Type B pancreatic cell (in vitro differentiated cells): ENCODE measurements around the gene C9orf152. TPM values are rescaled to one million over a fixed set of nuclear protein-coding genes. Genes with fewer than 3 reads are reported as not detected.

Source experiments
- DNase-seq: peaks from one replicate; pipeline ENCODE4 v3.0.0; 2021; ENCODE audit warnings: mixed read lengths; ENCODE audit not compliant: unreplicated experiment; ENCODE audit errors: extremely low spot score
- H3K27ac Mint-ChIP-seq: 2 replicates; pipeline ENCODE4 v1.8.0; 2021; ENCODE audit warnings: mild to moderate bottlenecking, mixed read lengths
- H3K27me3 Mint-ChIP-seq: 2 replicates; pipeline ENCODE4 v1.8.0; 2021; ENCODE audit warnings: mixed read lengths
- H3K36me3 Mint-ChIP-seq: 2 replicates; pipeline ENCODE4 v1.8.0; 2021; ENCODE audit warnings: mixed read lengths
- H3K4me1 Mint-ChIP-seq: one replicate; pipeline ENCODE4 v1.8.0; 2021; ENCODE audit warnings: mixed read lengths; ENCODE audit not compliant: unreplicated experiment
- H3K4me3 Mint-ChIP-seq: 2 replicates; pipeline ENCODE4 v1.8.0; 2021; ENCODE audit warnings: mild to moderate bottlenecking, mixed read lengths
- H3K9me3 Mint-ChIP-seq: 2 replicates; pipeline ENCODE4 v1.8.0; 2021; ENCODE audit warnings: mixed read lengths
- total RNA-seq: library from RNA; stranded (reverse); gene quantifications from 2 replicates; pipeline ENCODE4 v1.2.1, GENCODE V29; 2021; ENCODE audit warnings: low replicate concordance
- TF ChIP-seq, protein P1 (sequence below): fragments of 200-600 bp; sonication (generic); conservative IDR thresholded peaks from 2 replicates; pipeline ENCODE4 v1.5.0; 2021; ENCODE audit warnings: antibody characterized with exemption, mild to moderate bottlenecking

The C9orf152 gene
- total RNA-seq, 1 donor from 2014 or later: 2.8 TPM

- Mint-ChIP-seq H3K27ac (no peak overlapping the region), H3K27me3 (no peaks in the 10 kb centered on the region), H3K4me1 (peaks cover 9% of the 10 kb centered on the region), H3K36me3 (no peaks in the 10 kb centered on the region), H3K4me3 (no peak overlapping the region), H3K9me3 (no peaks in the 10 kb centered on the region)
- DNase-seq: no peak
- TF ChIP-seq, protein P1, sequence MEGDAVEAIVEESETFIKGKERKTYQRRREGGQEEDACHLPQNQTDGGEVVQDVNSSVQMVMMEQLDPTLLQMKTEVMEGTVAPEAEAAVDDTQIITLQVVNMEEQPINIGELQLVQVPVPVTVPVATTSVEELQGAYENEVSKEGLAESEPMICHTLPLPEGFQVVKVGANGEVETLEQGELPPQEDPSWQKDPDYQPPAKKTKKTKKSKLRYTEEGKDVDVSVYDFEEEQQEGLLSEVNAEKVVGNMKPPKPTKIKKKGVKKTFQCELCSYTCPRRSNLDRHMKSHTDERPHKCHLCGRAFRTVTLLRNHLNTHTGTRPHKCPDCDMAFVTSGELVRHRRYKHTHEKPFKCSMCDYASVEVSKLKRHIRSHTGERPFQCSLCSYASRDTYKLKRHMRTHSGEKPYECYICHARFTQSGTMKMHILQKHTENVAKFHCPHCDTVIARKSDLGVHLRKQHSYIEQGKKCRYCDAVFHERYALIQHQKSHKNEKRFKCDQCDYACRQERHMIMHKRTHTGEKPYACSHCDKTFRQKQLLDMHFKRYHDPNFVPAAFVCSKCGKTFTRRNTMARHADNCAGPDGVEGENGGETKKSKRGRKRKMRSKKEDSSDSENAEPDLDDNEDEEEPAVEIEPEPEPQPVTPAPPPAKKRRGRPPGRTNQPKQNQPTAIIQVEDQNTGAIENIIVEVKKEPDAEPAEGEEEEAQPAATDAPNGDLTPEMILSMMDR: no peak
These were observed 22.2 kb downstream of the C9orf152 start for GRCh38 chr9:110185806-110186205.

DNA sequence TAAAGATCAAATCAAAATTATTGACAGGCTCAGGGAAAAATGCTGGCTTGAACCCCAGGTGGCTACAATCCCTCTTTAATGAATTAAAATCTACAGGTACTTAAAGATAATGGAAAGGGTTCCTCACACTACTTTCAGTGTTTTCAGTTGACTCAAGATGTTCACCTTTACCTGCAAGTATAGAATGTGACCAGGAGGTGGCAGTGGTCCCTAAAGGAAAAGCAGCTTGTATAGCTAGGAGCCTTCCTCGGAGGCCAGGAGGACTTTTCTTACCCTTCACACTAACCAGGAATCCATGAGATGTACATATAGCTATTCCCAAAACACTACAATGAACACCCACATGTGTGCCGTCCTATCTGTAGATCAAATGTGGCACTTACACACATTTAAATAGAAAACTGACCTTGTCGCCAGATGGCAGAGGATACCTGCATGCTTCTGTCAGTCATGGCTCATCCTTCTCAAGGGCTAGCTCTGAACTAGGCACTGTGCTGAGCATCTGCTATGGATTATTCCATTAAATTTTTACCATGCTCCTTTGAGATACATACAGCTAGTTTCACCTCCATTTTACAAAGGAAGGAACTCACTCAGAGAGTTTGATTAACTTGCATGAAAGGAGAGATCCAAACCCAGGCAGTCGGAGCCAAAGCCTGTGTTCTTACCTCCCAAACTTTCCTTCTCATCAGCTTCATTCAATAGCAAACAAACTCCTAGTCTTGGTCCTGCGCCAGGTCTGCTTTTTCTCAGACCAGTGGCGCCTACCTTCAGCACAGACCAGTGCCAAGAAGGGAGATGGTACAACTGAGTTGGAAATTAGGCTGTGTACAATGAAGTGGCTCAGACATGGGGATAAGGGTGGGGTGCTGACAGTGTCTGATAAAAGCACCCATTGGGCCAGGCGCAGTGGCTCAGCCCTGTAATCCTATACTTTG, 24.5 kb downstream of the C9orf152 start:
- H3K36me3 Mint-ChIP-seq: no peaks in the 10 kb centered on the region
- no peaks in the 10 kb centered on the region for H3K9me3 Mint-ChIP-seq
- H3K4me1 Mint-ChIP-seq: peaks cover 4% of the 10 kb centered on the region
- no peaks in the 10 kb centered on the region for H3K27me3 Mint-ChIP-seq
- TF ChIP-seq, protein P1: peak; percentile 89
- DNase-seq: no peak
- no peak overlapping the region for H3K4me3 Mint-ChIP-seq
- H3K27ac Mint-ChIP-seq: no peak overlapping the region

DNA sequence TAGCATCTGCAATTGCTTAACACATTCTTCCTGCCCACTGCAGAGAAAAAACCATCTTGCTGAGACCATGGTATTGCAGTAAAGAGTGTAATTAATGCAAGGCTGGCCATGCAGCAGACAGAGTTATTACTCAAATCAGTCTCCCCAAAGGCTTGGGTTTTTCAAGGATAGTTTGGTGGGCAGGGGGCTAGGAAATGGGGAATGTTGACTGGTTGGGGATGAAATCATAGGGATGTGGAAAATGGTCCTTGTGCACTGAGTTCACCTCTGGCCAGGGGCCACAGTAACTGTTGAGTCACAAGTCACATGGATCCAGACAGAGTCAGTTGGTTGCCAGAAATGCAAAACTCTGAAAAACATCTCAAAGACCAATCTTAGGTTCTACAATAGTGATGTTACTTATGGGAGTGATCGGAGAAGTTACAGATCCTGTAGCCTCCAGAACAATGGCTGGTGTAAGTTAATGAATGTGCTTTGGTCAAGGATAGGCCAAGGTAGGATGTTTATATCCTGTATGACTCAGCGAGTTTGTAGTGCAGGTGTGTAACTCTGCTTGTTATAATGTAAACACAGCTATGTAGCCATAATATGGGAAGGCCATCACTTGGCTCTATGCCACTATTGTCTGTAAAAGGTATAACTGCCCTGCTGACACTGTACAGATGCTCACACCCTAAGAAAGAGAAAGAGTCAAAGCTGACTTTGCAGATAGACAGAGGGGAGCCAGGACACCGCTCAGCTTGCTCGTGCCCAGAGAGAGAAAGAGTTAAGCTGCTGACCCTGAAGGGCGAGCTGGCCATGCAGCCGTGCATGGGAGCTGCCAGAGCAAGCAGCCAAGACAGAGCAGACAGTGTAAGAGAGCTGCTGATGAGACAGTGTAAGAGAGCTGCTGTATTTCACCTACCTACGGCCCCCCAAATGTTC, 27.2 kb downstream of the C9orf152 start:
- DNase-seq: no peak
- Mint-ChIP-seq H3K27me3 (no peaks in the 10 kb centered on the region), H3K27ac (peak overlapping the region; percentile 71), H3K36me3 (no peaks in the 10 kb centered on the region), H3K4me1 (peaks cover 4% of the 10 kb centered on the region), H3K4me3 (no peak overlapping the region), H3K9me3 (peaks cover 4% of the 10 kb centered on the region)
- TF ChIP-seq, protein P1: no peak

DNA sequence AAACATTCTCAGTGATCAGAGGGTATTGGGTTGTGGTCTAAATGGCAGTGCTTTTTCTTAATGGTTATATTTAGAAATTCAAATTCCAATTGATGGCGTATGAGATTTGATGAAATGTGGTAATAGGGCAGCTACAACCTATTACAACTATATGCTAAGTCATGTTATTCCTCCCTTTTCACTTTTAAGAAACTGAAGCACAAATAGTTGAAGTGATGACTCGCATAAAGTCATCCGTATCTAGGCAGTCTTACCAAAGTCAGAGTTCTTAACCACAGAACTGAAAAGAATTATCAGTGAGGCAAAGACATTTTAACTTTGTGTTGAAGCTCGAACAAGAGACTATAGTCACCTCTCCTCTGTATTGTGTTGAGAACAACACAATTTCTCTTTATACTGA, 28.2 kb downstream of the C9orf152 start:
- TF ChIP-seq, protein P1: no peak
- Mint-ChIP-seq H3K4me1 (peaks cover 4% of the 10 kb centered on the region), H3K4me3 (no peak overlapping the region), H3K36me3 (no peaks in the 10 kb centered on the region), H3K27me3 (no peaks in the 10 kb centered on the region), H3K9me3 (peaks cover 4% of the 10 kb centered on the region), H3K27ac (no peak overlapping the region)
- no peak for DNase-seq

DNA sequence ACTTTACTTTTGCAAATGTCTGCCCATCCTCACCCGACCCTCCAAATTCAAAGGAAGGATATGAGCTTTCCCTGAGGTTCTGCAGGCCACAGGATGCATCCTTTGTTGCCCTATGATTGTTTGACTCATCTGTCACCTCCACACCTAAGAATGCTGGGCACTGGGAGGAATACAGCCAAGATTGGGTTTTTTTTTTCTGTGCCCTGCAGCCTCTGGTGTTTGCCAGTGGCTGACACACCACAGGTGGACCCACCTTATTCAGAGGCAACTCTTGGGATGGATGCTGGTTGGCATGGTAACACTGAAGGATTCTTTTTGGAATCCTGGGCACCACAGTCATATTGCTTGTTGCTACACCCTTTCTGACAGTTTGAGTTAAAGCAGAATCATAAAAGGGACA, 29.7 kb downstream of the C9orf152 start:
- Mint-ChIP-seq H3K36me3 (no peaks in the 10 kb centered on the region), H3K4me3 (no peak overlapping the region), H3K27me3 (no peaks in the 10 kb centered on the region), H3K9me3 (peaks cover 4% of the 10 kb centered on the region), H3K27ac (no peak overlapping the region), H3K4me1 (peaks cover 3% of the 10 kb centered on the region)
- DNase-seq: no peak
- TF ChIP-seq, protein P1: no peak
